H9 (cell line): ENCODE results near the gene RNF32. TPM values are rescaled to one million over a fixed set of nuclear protein-coding genes. Genes with fewer than 3 reads are reported as not detected.

Source experiments
- DNase-seq: peaks from one replicate; pipeline ENCODE4 v3.0.0-alpha.2; 2017
- H2AFZ ChIP-seq: one replicate; pipeline ENCODE4 v1.6.1; 2013; ENCODE audit warnings: mild to moderate bottlenecking, low read length, control low read depth, moderate library complexity
- H2AK5ac ChIP-seq: 2 replicates; pipeline ENCODE4 v1.6.1; 2013; ENCODE audit warnings: low read length, control low read depth, mixed read lengths; ENCODE audit not compliant: insufficient read length
- H2BK120ac ChIP-seq: one replicate; pipeline ENCODE4 v1.6.1; 2013; ENCODE audit warnings: low read depth, mild to moderate bottlenecking, low read length, control low read depth, inconsistent platforms; ENCODE audit not compliant: poor library complexity, severe bottlenecking
- H2BK12ac ChIP-seq: 2 replicates; pipeline ENCODE4 v1.6.1; 2013; ENCODE audit warnings: low read length, control low read depth, mixed read lengths, low read depth; ENCODE audit not compliant: insufficient read length
- H2BK15ac ChIP-seq: 2 replicates; pipeline ENCODE4 v1.6.1; 2013; ENCODE audit warnings: low read depth, low read length, control low read depth
- H2BK20ac ChIP-seq: one replicate; pipeline ENCODE4 v1.6.1; 2013; ENCODE audit warnings: low read depth, mild to moderate bottlenecking, low read length, control low read depth, inconsistent platforms; ENCODE audit not compliant: poor library complexity, severe bottlenecking
- H2BK5ac ChIP-seq: 2 replicates; pipeline ENCODE4 v1.6.1; 2013; ENCODE audit warnings: low read length, control low read depth, mixed read lengths; ENCODE audit not compliant: insufficient read length
- H3K14ac ChIP-seq: 2 replicates; pipeline ENCODE4 v1.6.1; 2013; ENCODE audit warnings: low read length, control low read depth; ENCODE audit not compliant: insufficient read depth
- H3K18ac ChIP-seq: 2 replicates; pipeline ENCODE4 v1.6.1; 2013; ENCODE audit warnings: low read depth, mild to moderate bottlenecking, mixed read lengths, low read length, control low read depth; ENCODE audit not compliant: insufficient read length
- H3K23ac ChIP-seq: 2 replicates; pipeline ENCODE4 v1.6.1; 2013; ENCODE audit warnings: low read length, control low read depth, mixed read lengths, low read depth; ENCODE audit not compliant: insufficient read length
- H3K23me2 ChIP-seq: 2 replicates; pipeline ENCODE4 v1.6.1; 2013; ENCODE audit warnings: low read depth, mild to moderate bottlenecking, mixed read lengths, low read length, control low read depth; ENCODE audit not compliant: insufficient read length, poor library complexity, severe bottlenecking
- H3K27ac ChIP-seq: 2 replicates; pipeline ENCODE4 v1.5.1; 2013; ENCODE audit warnings: low read length, control low read depth, mixed read lengths, low read depth; ENCODE audit not compliant: insufficient read length
- H3K27me3 ChIP-seq: 2 replicates; pipeline ENCODE4 v1.6.1; 2013; ENCODE audit warnings: low read length, control low read depth, inconsistent platforms; ENCODE audit not compliant: insufficient read depth
- H3K4ac ChIP-seq: 2 replicates; pipeline ENCODE4 v1.6.1; 2013; ENCODE audit warnings: low read depth, mild to moderate bottlenecking, control low read depth, inconsistent platforms, low read length, moderate library complexity
- H3K4me1 ChIP-seq: 2 replicates; pipeline ENCODE4 v1.6.1; 2013; ENCODE audit warnings: low read length, control low read depth, inconsistent platforms; ENCODE audit not compliant: insufficient read depth
- H3K4me2 ChIP-seq: 2 replicates; pipeline ENCODE4 v1.6.1; 2013; ENCODE audit warnings: low read length, control low read depth, mixed read lengths; ENCODE audit not compliant: insufficient read length, insufficient read depth
- H3K56ac ChIP-seq: 2 replicates; pipeline ENCODE4 v1.6.1; 2013; ENCODE audit warnings: low read depth, mild to moderate bottlenecking, mixed read lengths, low read length, control low read depth; ENCODE audit not compliant: insufficient read length
- H3K79me1 ChIP-seq: 2 replicates; pipeline ENCODE4 v1.6.1; 2013; ENCODE audit warnings: low read depth, mild to moderate bottlenecking, moderate library complexity, low read length, control low read depth, inconsistent platforms; ENCODE audit not compliant: insufficient read depth, poor library complexity, severe bottlenecking
- H3K79me2 ChIP-seq: 2 replicates; pipeline ENCODE4 v1.6.1; 2013; ENCODE audit warnings: low read length, control low read depth, inconsistent platforms; ENCODE audit not compliant: insufficient read depth
- H3K9ac ChIP-seq: 2 replicates; pipeline ENCODE4 v1.6.1; 2013; ENCODE audit warnings: low read length, control low read depth, mixed read lengths; ENCODE audit not compliant: insufficient read length; ENCODE audit errors: extremely low read depth
- H3K9me3 ChIP-seq: one replicate; pipeline ENCODE4 v1.6.1; 2013; ENCODE audit warnings: low read depth, low read length, inconsistent platforms; ENCODE audit not compliant: control insufficient read depth
- H3T11ph ChIP-seq: one replicate; pipeline ENCODE4 v1.6.1; 2013; ENCODE audit warnings: mild to moderate bottlenecking, low read length, control low read depth, inconsistent platforms
- H4K20me1 ChIP-seq: one replicate; pipeline ENCODE4 v1.6.1; 2013; ENCODE audit not compliant: control insufficient read depth, insufficient read length, insufficient read depth
- H4K5ac ChIP-seq: 2 replicates; pipeline ENCODE4 v1.6.1; 2013; ENCODE audit warnings: low read depth, mild to moderate bottlenecking, mixed read lengths, low read length, control low read depth; ENCODE audit not compliant: insufficient read length
- H4K8ac ChIP-seq: replicated peaks from 2 replicates; pipeline ENCODE4 v1.6.1; 2013; ENCODE audit warnings: low read length, control low read depth, mixed read lengths, low read depth; ENCODE audit not compliant: insufficient read length
- H4K91ac ChIP-seq: 2 replicates; pipeline ENCODE4 v1.6.1; 2013; ENCODE audit warnings: low read depth, mild to moderate bottlenecking, moderate library complexity, mixed read lengths, low read length, control low read depth; ENCODE audit not compliant: insufficient read length
- H3K27ac Mint-ChIP-seq, 3 experiments: 2 replicates in 2 of 3; 3 replicates in 1 of 3; pipeline ENCODE4 v1.8.0; 2020 to 2021; ENCODE audit warnings: mixed read lengths in 3 of 3, mild to moderate bottlenecking in 1 of 3, moderate library complexity in 1 of 3
- H3K27me3 Mint-ChIP-seq: 2 replicates; pipeline ENCODE4 v1.8.0; 2021; ENCODE audit warnings: low read depth, mild to moderate bottlenecking, moderate library complexity, mixed read lengths
- H3K36me3 Mint-ChIP-seq, 3 experiments: 2 replicates in 2 of 3; 3 replicates in 1 of 3; pipeline ENCODE4 v1.8.0; 2020 to 2021; ENCODE audit warnings: low read depth in 3 of 3, mixed read lengths in 3 of 3; ENCODE audit not compliant: insufficient read depth in 1 of 3
- H3K4me1 Mint-ChIP-seq, 2 experiments: 2 replicates each; pipeline ENCODE4 v1.8.0; 2020; ENCODE audit warnings: mixed read lengths in 2 of 2
- H3K4me3 Mint-ChIP-seq, 2 experiments: 2 replicates in 1 of 2; 3 replicates in 1 of 2; pipeline ENCODE4 v1.8.0; 2020 to 2021; ENCODE audit warnings: mild to moderate bottlenecking in 2 of 2, mixed read lengths in 2 of 2, moderate library complexity in 1 of 2
- H3K9me3 Mint-ChIP-seq, 2 experiments: 2 replicates in 1 of 2; 3 replicates in 1 of 2; pipeline ENCODE4 v1.8.0; 2020; ENCODE audit warnings: mild to moderate bottlenecking in 2 of 2, mixed read lengths in 2 of 2, moderate library complexity in 1 of 2
- WGBS: extraction: QIAGEN DNeasy Blood & Tissue Kit; methylation state at CpG from one replicate; pipeline ENCODE4 v1.1.7; 2013; ENCODE audit warnings: missing lambda C conversion rate, low lambda C conversion rate, mixed read lengths; ENCODE audit not compliant: insufficient read length; ENCODE audit errors: extremely low coverage; 5-methylcytosine and 5-hydroxymethylcytosine counted together
- total RNA-seq: library from RNA; stranded (reverse); gene quantifications from 2 replicates; pipeline ENCODE4 v1.2.1, GENCODE V29; 2021
- TF ChIP-seq, protein P1 (sequence below): fragments of 200-600 bp; sonication (generic); conservative IDR thresholded peaks from 3 replicates; pipeline ENCODE4 v1.8.0; 2021; ENCODE audit warnings: antibody characterized with exemption, mild to moderate bottlenecking

Gene RNF32
- total RNA-seq, 1 experiment from 2014 or later, result 0.90 TPM

DNA sequence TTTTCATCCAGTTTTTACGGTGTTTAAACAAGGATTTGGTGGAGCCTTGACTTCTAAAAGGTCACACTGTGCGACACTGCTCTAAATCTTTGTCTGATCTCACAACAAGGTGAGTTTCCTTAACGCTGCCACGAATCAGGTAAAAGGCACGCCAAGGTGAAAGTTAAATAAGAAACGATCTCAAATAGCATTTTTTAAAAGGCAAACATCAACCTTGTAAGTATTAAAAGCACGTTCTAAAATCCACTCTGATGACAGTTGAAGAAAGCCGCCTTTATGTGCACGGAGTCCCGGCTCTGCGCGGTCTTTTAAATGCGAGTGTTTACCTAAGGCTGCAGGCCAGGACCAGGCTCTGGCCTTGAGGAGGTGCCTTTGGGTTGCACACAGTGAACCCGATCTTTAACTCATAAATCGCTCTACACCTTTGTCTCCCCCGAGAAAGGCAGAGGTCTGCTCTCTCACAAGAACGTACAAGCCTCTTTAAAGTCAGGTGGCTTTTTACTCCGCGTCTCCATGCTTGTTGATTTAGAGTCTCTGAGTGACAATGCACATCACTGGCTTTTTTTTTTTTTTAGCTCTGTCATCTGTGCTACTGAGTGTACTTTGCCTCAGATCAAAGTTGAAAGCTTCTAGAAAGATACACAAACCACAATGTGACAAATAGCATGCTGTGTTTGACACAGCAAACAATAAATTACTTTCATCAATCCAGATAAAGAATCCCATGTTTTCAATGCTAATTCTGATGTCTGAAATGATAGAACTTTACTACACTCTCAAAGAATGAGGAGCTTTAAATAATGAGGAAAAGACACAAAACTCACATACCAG is 25.9 kb upstream of the RNF32 start:
- no peak overlapping the region for H2AFZ ChIP-seq
- no CpG with 5 or more reads among the region's 19 CpGs for WGBS

More for the DNA sequence above, 25.9 kb upstream of the RNF32 start:
- TF ChIP-seq, protein P1, sequence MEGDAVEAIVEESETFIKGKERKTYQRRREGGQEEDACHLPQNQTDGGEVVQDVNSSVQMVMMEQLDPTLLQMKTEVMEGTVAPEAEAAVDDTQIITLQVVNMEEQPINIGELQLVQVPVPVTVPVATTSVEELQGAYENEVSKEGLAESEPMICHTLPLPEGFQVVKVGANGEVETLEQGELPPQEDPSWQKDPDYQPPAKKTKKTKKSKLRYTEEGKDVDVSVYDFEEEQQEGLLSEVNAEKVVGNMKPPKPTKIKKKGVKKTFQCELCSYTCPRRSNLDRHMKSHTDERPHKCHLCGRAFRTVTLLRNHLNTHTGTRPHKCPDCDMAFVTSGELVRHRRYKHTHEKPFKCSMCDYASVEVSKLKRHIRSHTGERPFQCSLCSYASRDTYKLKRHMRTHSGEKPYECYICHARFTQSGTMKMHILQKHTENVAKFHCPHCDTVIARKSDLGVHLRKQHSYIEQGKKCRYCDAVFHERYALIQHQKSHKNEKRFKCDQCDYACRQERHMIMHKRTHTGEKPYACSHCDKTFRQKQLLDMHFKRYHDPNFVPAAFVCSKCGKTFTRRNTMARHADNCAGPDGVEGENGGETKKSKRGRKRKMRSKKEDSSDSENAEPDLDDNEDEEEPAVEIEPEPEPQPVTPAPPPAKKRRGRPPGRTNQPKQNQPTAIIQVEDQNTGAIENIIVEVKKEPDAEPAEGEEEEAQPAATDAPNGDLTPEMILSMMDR, result no peak
- H3K4me2 ChIP-seq, result no peak overlapping the region
- H2BK12ac ChIP-seq, result no peak overlapping the region
- H3K23me2 ChIP-seq, result no peaks in the 10 kb centered on the region
- Mint-ChIP-seq H3K9me3 (no peaks in the 10 kb centered on the region), H3K4me1 (peaks cover 41 to 43% of the 10 kb centered on the region in 2 experiments), H3K4me3 (no peak overlapping the region), H3K36me3 (no peaks in the 10 kb centered on the region), H3K27me3 (peaks cover 46% of the 10 kb centered on the region), H3K27ac (no peak overlapping the region)
- no peak overlapping the region for H2BK15ac ChIP-seq
- no peak overlapping the region for H3K23ac ChIP-seq
- no peak overlapping the region for H2BK120ac ChIP-seq
- no peaks in the 10 kb centered on the region for H3K79me2 ChIP-seq
- H4K20me1 ChIP-seq, result peaks cover 2% of the 10 kb centered on the region
- H4K5ac ChIP-seq, result no peak overlapping the region
- no peaks in the 10 kb centered on the region for H3K79me1 ChIP-seq
- H4K91ac ChIP-seq, result no peak overlapping the region
- H3K27me3 ChIP-seq, result peaks cover 3% of the 10 kb centered on the region; the same call in 1 of the 2 replicates
- no peak overlapping the region for H3K9ac ChIP-seq
- no peaks in the 10 kb centered on the region for H3K9me3 ChIP-seq
- no peak overlapping the region for H3K18ac ChIP-seq
- H3K4ac ChIP-seq, result no peak overlapping the region
- H2BK20ac ChIP-seq, result no peak overlapping the region
- H3K27ac ChIP-seq, result no peak overlapping the region
- H4K8ac ChIP-seq, result no peak overlapping the region
- no peak overlapping the region for H3T11ph ChIP-seq
- no peak overlapping the region for H3K56ac ChIP-seq
- H3K14ac ChIP-seq, result no peak overlapping the region
- no peak for DNase-seq
- peaks cover 9% of the 10 kb centered on the region; the same call in 1 of the 2 replicates for H3K4me1 ChIP-seq
- no peak overlapping the region for H2AK5ac ChIP-seq
- H2BK5ac ChIP-seq, result no peak overlapping the region
